ENCODE results near the gene USP6NL.

DNA sequence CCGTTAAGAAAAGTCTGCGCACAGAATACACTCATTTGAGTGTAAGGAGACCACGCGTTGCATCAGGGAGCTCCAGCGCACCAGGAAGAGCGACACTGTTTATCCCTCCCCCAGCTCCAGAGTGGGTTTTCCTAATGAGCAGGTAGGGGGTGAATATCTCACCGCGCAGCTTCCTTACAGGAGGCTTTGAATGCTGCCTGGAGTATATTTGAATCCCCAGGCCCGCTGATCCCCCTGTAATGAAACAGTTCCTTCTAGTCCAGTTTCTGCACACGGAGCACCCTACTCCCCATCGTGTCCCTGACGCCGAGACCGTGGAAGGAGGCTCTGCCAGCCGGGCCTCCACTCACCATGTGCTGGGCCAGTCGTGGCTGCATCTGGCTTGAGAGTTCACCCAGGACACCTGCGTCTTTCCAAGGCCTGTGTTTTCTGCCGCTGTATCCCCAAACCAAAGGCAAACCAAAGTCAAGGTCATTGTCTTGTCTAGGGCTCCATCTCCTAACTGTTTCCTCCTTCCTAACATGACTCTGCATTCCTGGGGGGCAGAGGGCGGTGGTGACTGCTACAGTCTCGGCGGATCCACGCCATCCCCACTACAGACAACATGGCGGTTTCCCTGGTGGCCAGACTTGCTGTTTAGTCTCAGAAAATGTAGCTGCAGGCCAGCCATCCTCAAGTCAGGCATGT is 167.8 kb downstream of the USP6NL start:
- TF ChIP-seq CTCF (conservative IDR thresholded peaks at IDR 0.05; ENCODE audit: low read depth, low read length), result no peak
- no peak for TF ChIP-seq EZH2 (IDR thresholded peaks at IDR 0.05; ENCODE audit: borderline replicate concordance, low read depth, low read length, poor library complexity, severe bottlenecking)

Measured in A673 (cell line).